Upper lobe of right lung (tissue), 1 donor: Measurements from ENCODE around the gene KRT32. TPM values are rescaled to one million over a fixed set of nuclear protein-coding genes. Genes with fewer than 3 reads are reported as not detected.

ENCODE experiments used
- ATAC-seq: fragments of 200-7000 bp; cut with Tn5 transposase; one replicate; pipeline ENCODE4 v1.9.1; 2020; ENCODE audit warnings: mild to moderate bottlenecking, moderate library complexity
- DNase-seq: peaks from one replicate; pipeline ENCODE4 v3.0.0-alpha.2; 2020
- H3K27ac ChIP-seq: fragments of 200-600 bp; one replicate; pipeline ENCODE4 v1.8.0; 2022
- H3K27me3 ChIP-seq: fragments of 200-600 bp; one replicate; pipeline ENCODE4 v1.8.0; 2022; ENCODE audit warnings: mild to moderate bottlenecking
- H3K36me3 ChIP-seq: fragments of 200-600 bp; one replicate; pipeline ENCODE4 v1.8.0; 2022
- H3K4me1 ChIP-seq: fragments of 200-600 bp; one replicate; pipeline ENCODE4 v1.8.0; 2022
- H3K4me3 ChIP-seq: fragments of 200-600 bp; one replicate; pipeline ENCODE4 v1.8.0; 2022; ENCODE audit warnings: mild to moderate bottlenecking
- H3K9me3 ChIP-seq: fragments of 200-600 bp; one replicate; pipeline ENCODE4 v1.8.0; 2022
- CTCF ChIP-seq: fragments of 200-600 bp; IDR thresholded peaks from one replicate; pipeline ENCODE4 v1.8.0; 2022; ENCODE audit warnings: antibody characterized with exemption
- intact Hi-C: fragments of 100-400 bp; cut with DNase I; formaldehyde crosslinking; loops from one replicate; pipeline ENCODE4 v1.11.0; 2022
- total RNA-seq: library from RNA; stranded (reverse); fragmentation: NEBNext Ultra II Directional; extraction: Animal tissue kit (Norgen Biotek cat#: 25700); gene quantifications from one replicate; pipeline ENCODE4 v1.2.1, GENCODE V29; 2021
- donor health status: DM: no; HTN: yes; CAD: no; lungs with severe emphysema.

Gene KRT32
- total RNA-seq, 1 donor from 2014 or later, result not detected

GRCh38 chr17:41505007-41505808 is 38.0 kb upstream of the KRT32 start, which contains the start of gene KRT13:
Gene KRT13, minus strand, starts transcription at chr17:41505612. Its CDS starts 62 bp downstream, at chr17:41505550.
- Histone ChIP-seq H3K4me1 (no peaks in the 10 kb centered on the region), H3K9me3 (no peaks in the 10 kb centered on the region), H3K4me3 (no peak within 1 kb of the TSS), H3K27me3 (no peaks in the 10 kb centered on the region), H3K27ac (peak within 1 kb of the TSS; percentile 43), H3K36me3 (no peaks in the 10 kb centered on the region)
- intact Hi-C loops, result no loop called here
- no peak for DNase-seq
- no peak for ATAC-seq
- no peak for TF ChIP-seq CTCF

- DNase-seq (no peak), ATAC-seq (no peak)
- Histone ChIP-seq H3K4me3 (no peak overlapping the region), H3K27me3 (no peaks in the 10 kb centered on the region), H3K27ac (no peak overlapping the region), H3K36me3 (no peaks in the 10 kb centered on the region), H3K4me1 (no peaks in the 10 kb centered on the region), H3K9me3 (no peaks in the 10 kb centered on the region)
- intact Hi-C loops, result no loop called here
- TF ChIP-seq CTCF, result no peak
Measured at GRCh38 chr17:41504246-41504977, 37.2 kb upstream of the KRT32 start.

- H3K36me3 ChIP-seq, result no peaks in the 10 kb centered on the region
Measured at GRCh38 chr17:41503202-41503601, 36.0 kb upstream of the KRT32 start.

GRCh38 chr17:41500131-41500911 is 33.1 kb upstream of the KRT32 start:
- Histone ChIP-seq H3K27me3 (no peaks in the 10 kb centered on the region), H3K27ac (no peak overlapping the region), H3K4me3 (no peak overlapping the region), H3K4me1 (peaks cover 11% of the 10 kb centered on the region), H3K9me3 (no peaks in the 10 kb centered on the region), H3K36me3 (no peaks in the 10 kb centered on the region)
- ATAC-seq (no peak), DNase-seq (no peak)
- intact Hi-C loops, result no loop called here
- no peak for TF ChIP-seq CTCF

More at GRCh38 chr17:41503202-41503601, 36.0 kb upstream of the KRT32 start:
- Histone ChIP-seq H3K27me3 (no peaks in the 10 kb centered on the region), H3K4me3 (no peak overlapping the region), H3K9me3 (no peaks in the 10 kb centered on the region), H3K4me1 (no peaks in the 10 kb centered on the region), H3K27ac (no peak overlapping the region)
- no peak for TF ChIP-seq CTCF
- intact Hi-C loops, result no loop called here
- ATAC-seq (no peak), DNase-seq (no peak)

- peaks cover 11% of the 10 kb centered on the region for H3K4me1 ChIP-seq
- no peaks in the 10 kb centered on the region for H3K36me3 ChIP-seq
- no peak overlapping the region for H3K4me3 ChIP-seq
- H3K9me3 ChIP-seq, result no peaks in the 10 kb centered on the region
- ATAC-seq, result no peak
- intact Hi-C loops, result no loop called here
- TF ChIP-seq CTCF, result no peak
- H3K27me3 ChIP-seq, result no peaks in the 10 kb centered on the region
- no peak for DNase-seq
- no peak overlapping the region for H3K27ac ChIP-seq
Measured at GRCh38 chr17:41499714-41500113, 32.5 kb upstream of the KRT32 start.
